Stimulated activated CD8-positive, alpha-beta memory T cell treated with anti-CD3 and anti-CD28 coated beads, Interleukin-15, amount 100 ng/mL, for 4 hours (primary cell): ENCODE results near the gene CWF19L1.
"Not testable (repeated sequence)": the region's sequence is repeated elsewhere in the genome, so short reads cannot be mapped to it uniquely, and the experiment has no call there.

Experiments used
- DNase-seq, 2 donors: peaks; one replicate each; pipeline ENCODE4 v3.0.0-alpha.2; 2020; ENCODE audit warnings: low read depth in 2 of 2

Gene CWF19L1

GRCh38 chr10:100267239-100268104 lies at the start of gene CWF19L1:
CWF19L1 (minus strand) TSS chr10:100267638; CDS start chr10:100267593, 45 bp downstream.
- peak; percentile 47 to 60 for DNase-seq

- DNase-seq, result no peak
These were observed 48.2 kb upstream of the CWF19L1 start for GRCh38 chr10:100315615-100316014.

GRCh38 chr10:100311298-100311697 lies 43.9 kb upstream of the CWF19L1 start:
- no peak for DNase-seq

GRCh38 chr10:100307684-100308083 lies 40.2 kb upstream of the CWF19L1 start:
- DNase-seq, result no peak

GRCh38 chr10:100306861-100307260 lies 39.4 kb upstream of the CWF19L1 start:
- DNase-seq, result no peak

GRCh38 chr10:100304414-100304813 lies 37.0 kb upstream of the CWF19L1 start:
- no peak for DNase-seq

GRCh38 chr10:100303724-100304319 lies 36.4 kb upstream of the CWF19L1 start:
- DNase-seq, result no peak

- not testable (repeated sequence) for DNase-seq
These were observed 33.7 kb upstream of the CWF19L1 start for GRCh38 chr10:100301123-100301522.

- DNase-seq, result no peak
These were observed 29.8 kb upstream of the CWF19L1 start for GRCh38 chr10:100297242-100297641.

GRCh38 chr10:100293066-100293465 lies 25.6 kb upstream of the CWF19L1 start:
- no peak for DNase-seq

- DNase-seq, result not testable (repeated sequence)
These were observed 24.9 kb upstream of the CWF19L1 start for GRCh38 chr10:100292300-100292699.

- DNase-seq, result no peak
These were observed 23.9 kb upstream of the CWF19L1 start for GRCh38 chr10:100291356-100291755.

- no peak for DNase-seq
These were observed 22.2 kb upstream of the CWF19L1 start for GRCh38 chr10:100289641-100290040.

GRCh38 chr10:100288196-100288595 lies 20.8 kb upstream of the CWF19L1 start:
- no peak for DNase-seq

- no peak for DNase-seq
These were observed 20.3 kb upstream of the CWF19L1 start for GRCh38 chr10:100287756-100288155.

GRCh38 chr10:100286051-100287033 lies 18.9 kb upstream of the CWF19L1 start, which contains the start of gene BLOC1S2:
BLOC1S2 (minus strand) TSS chr10:100286680; CDS start chr10:100286659, 21 bp downstream.
- peak; percentile 71 to 81 for DNase-seq

GRCh38 chr10:100285326-100285725 lies 17.9 kb upstream of the CWF19L1 start:
- not testable (repeated sequence) for DNase-seq

- no peak for DNase-seq
These were observed 15.5 kb upstream of the CWF19L1 start for GRCh38 chr10:100282907-100283306.

- not testable (repeated sequence) for DNase-seq
These were observed 9.5 kb upstream of the CWF19L1 start for GRCh38 chr10:100276971-100277370.

GRCh38 chr10:100265821-100266485 lies 1.5 kb downstream of the CWF19L1 start:
- no peak for DNase-seq

GRCh38 chr10:100254191-100254590 lies 13.2 kb downstream of the CWF19L1 start:
- no peak for DNase-seq
